HL-60 (cell line): ENCODE results near the gene AFDN.

Experiments
- DNase-seq, 2 experiments: peaks; one replicate each; pipeline ENCODE4 v3.0.0-alpha.2; 2010 to 2020; ENCODE audit warnings: low read depth in 1 of 2, low spot score in 1 of 2
- H3K27ac ChIP-seq: fragments of 250-450 bp; sonication (Bioruptor Pico); replicated peaks from 2 replicates; pipeline ENCODE4 v1.5.1; 2020; ENCODE audit warnings: mild to moderate bottlenecking, moderate library complexity
- H3K27me3 ChIP-seq: fragments of 250-450 bp; sonication (Bioruptor Pico); 2 replicates; pipeline ENCODE4 v1.5.1; 2021; ENCODE audit warnings: mild to moderate bottlenecking, moderate library complexity; ENCODE audit not compliant: insufficient read depth, poor library complexity, severe bottlenecking
- H3K4me3 ChIP-seq: replicated peaks from 2 replicates; pipeline ENCODE4 v1.5.1; 2011; ENCODE audit warnings: mild to moderate bottlenecking, control low read depth, low read length; ENCODE audit not compliant: insufficient read depth
- GABPA ChIP-seq: IDR thresholded peaks from 2 replicates; pipeline ENCODE4 v1.6.1; 2012; ENCODE audit warnings: low read depth
- POLR2AphosphoS5 ChIP-seq: IDR thresholded peaks from 2 replicates; pipeline ENCODE4 v1.6.1; 2012; ENCODE audit warnings: low read depth
- REST ChIP-seq: IDR thresholded peaks from 2 replicates; pipeline ENCODE4 v1.6.1; 2012; ENCODE audit warnings: low read depth; ENCODE audit not compliant: insufficient replicate concordance
- SPI1 ChIP-seq: IDR thresholded peaks from 2 replicates; pipeline ENCODE4 v1.6.1; 2012; ENCODE audit warnings: low read depth, mild to moderate bottlenecking, borderline replicate concordance
- TF ChIP-seq, protein P1 (sequence below): IDR thresholded peaks from one replicate; pipeline ENCODE4 v1.5.1; 2011; ENCODE audit warnings: low read length, control low read depth, inconsistent platforms; ENCODE audit not compliant: insufficient read depth

AFDN gene

GRCh38 chr6:167786853-167787675 is 39.6 kb upstream of the AFDN start:
- no peak for TF ChIP-seq GABPA
- TF ChIP-seq POLR2AphosphoS5, result no peak
- TF ChIP-seq, protein P1, sequence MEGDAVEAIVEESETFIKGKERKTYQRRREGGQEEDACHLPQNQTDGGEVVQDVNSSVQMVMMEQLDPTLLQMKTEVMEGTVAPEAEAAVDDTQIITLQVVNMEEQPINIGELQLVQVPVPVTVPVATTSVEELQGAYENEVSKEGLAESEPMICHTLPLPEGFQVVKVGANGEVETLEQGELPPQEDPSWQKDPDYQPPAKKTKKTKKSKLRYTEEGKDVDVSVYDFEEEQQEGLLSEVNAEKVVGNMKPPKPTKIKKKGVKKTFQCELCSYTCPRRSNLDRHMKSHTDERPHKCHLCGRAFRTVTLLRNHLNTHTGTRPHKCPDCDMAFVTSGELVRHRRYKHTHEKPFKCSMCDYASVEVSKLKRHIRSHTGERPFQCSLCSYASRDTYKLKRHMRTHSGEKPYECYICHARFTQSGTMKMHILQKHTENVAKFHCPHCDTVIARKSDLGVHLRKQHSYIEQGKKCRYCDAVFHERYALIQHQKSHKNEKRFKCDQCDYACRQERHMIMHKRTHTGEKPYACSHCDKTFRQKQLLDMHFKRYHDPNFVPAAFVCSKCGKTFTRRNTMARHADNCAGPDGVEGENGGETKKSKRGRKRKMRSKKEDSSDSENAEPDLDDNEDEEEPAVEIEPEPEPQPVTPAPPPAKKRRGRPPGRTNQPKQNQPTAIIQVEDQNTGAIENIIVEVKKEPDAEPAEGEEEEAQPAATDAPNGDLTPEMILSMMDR, result no peak
- no peak for TF ChIP-seq SPI1
- TF ChIP-seq REST, result no peak
- H3K4me3 ChIP-seq, result no peak overlapping the region
- no peak overlapping the region for H3K27ac ChIP-seq
- no peak for DNase-seq
- no peaks in the 10 kb centered on the region for H3K27me3 ChIP-seq

DNA sequence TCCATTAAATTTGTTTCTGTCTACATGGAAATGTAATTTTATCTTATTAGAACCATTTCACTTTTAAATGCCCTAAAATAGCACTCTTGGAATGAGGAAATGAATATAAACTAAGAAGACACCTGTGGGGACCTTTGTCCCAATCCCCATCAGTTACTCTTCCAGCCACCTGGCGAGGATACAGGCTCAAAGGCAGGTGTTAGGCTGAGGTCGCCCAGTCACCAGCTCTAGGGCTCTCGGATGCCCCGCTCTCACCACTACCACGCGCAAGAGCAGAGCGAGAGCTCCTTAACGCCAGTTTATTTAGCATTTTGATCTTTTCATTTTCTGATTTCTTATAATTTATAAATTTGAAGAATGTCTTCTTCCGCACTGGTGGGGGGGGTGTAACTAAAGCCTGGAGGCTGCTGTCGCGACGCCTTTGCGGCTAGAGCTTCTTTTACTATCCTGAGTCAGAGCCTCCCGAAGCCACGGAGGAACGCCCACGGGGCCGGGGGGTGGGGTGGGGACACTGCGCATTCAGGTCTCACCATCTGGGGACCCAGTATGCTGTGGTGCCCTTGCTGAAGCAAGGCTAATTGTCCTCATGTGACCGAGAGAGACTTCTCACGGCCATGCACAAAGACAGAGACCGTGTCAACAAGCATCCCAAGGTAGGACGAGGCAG is 38.7 kb upstream of the AFDN start:
- H3K27me3 ChIP-seq, result no peaks in the 10 kb centered on the region
- no peak for TF ChIP-seq POLR2AphosphoS5
- TF ChIP-seq GABPA, result no peak
- no peak for TF ChIP-seq REST
- TF ChIP-seq, protein P1, result no peak
- TF ChIP-seq SPI1, result no peak
- no peak for DNase-seq
- H3K27ac ChIP-seq, result no peak overlapping the region
- H3K4me3 ChIP-seq, result no peak overlapping the region

DNA sequence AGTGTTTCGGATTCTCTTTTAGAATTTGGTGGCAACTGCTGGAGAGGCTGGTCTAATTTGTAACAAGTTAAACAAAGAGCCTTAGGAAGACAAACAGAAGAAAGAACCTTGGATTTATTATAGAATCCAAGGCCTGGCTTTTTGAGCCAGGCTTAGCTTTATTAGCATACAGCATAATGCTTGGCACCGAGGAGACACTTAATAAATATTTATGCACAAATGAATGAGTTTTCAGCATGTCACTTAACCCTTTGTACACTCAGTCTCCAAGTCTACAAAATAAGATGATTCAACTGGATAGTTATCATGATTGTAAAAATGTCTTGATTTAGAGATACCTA is 38.2 kb upstream of the AFDN start:
- TF ChIP-seq SPI1, result no peak
- TF ChIP-seq, protein P1, result no peak
- TF ChIP-seq GABPA, result no peak
- Histone ChIP-seq H3K4me3 (no peak overlapping the region), H3K27me3 (no peaks in the 10 kb centered on the region), H3K27ac (no peak overlapping the region)
- DNase-seq, result no peak

DNA sequence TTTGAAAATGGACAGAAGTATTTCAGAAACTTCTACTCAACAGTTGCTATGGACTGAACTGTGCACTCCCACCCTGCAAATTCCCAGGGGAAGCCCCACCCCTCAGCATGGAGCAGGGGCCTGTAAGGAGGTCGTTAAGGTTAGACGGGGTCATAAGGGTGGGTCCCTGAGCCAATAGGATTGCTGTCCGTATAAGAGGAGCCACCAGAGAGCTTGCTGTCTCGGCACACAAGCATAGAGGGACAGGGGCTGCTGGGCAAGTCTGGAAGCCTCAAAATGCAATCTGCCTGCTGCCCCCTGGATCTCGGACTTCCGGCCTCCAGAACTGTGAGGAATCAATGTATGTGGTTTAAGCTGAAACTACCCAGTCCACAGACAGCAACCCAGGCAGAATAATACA is 37.4 kb upstream of the AFDN start:
- TF ChIP-seq, protein P1, result no peak
- TF ChIP-seq POLR2AphosphoS5, result no peak
- TF ChIP-seq REST, result no peak
- no peak for TF ChIP-seq GABPA
- no peak for TF ChIP-seq SPI1
- Histone ChIP-seq H3K4me3 (no peak overlapping the region), H3K27ac (no peak overlapping the region), H3K27me3 (no peaks in the 10 kb centered on the region)
- no peak for DNase-seq
